ENCODE results near the gene SGCA.

SGCA gene

DNA sequence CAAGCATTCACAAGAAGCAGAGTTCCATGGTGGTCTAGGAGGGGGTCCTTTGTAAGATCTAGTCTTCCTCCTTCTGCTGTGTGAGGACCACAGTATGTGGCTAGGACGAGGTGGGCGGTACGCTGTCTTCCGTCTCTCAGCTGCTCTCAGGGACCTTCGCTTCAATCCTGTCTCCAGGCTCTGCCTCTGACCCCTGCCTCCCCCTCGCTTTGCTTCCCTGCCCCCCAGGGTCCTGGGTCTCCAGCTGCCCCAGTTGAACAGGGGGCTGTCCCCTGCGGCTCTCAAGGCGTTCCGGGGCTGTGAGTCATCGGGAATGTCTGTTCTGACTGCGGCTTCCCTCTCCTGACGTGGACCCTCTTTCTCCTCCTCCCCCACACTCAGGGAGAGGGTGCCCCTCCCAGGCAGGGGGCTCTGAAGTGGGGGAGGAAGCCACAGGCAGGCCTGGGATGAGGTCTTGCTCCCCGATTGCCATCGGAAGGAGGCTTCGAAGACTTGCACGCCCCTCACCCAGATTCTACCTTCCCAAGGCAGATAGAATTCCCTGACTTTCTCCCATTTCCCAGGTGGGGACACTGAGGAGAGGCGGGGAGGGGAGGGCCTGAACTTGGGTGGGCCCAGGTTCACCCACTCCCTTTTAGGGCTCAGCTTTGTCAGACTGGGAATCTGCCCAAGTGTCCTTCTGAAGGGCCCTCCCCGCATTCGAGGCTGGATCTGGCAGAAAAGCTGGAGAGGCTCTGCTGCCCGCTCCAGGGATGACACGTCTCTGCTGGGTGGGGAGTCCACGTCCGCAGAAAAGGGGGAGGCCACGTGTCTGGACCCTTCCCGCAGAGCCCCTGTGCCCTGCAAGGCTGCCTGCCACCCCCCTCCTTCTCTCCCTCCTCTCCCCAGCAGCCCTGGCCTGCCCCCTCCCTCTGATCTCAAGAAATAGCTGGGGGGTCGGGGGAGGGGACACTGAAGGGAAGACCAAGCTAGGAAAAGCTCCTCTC lies 44.7 kb downstream of the SGCA start:
- TF ChIP-seq CTCF (IDR thresholded peaks at IDR 0.05; ENCODE audit: extremely low read depth, missing control alignments) = no peak
- no peak for DNase-seq (ENCODE audit: low spot score)

GRCh38 chr17:50211249-50212120 lies 45.7 kb downstream of the SGCA start:
- no peak for TF ChIP-seq CTCF (IDR thresholded peaks at IDR 0.05; ENCODE audit: extremely low read depth, missing control alignments)
- no peak for DNase-seq (ENCODE audit: low spot score)

DNA sequence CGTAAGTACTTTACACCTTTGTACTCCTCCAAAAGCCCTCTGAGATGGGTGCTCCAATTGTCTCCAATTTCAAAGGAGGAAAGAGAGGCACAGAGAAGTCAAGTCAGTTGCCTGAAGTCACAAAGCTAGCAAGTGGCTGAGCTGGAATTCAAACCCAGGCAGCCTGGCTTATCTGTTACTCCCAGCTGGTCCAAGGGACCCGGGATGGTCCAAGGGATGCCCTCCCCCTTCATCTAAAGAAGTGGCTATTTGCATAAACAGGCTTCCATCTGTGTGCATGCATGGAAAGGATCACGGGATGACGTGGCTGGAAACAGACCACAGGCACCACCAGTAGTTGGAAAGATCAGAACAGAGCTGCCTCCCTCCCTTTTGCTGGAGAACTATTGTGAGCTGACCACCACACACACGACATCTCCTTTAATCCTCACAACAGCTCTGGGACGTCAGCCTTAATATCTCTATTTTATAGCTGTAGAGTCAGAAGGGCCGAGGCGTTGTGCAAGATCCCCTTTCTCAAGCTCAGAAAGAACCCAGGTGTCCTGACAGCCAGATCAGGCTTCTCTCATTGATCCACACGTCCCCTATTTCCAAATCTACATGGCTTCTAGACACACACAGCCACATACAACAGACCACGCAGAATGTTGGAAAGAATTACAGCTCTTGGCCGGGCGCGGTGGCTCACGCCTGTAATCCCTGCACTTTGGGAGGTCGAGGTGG lies 46.5 kb downstream of the SGCA start:
- DNase-seq (ENCODE audit: low spot score) = no peak
- no peak for TF ChIP-seq CTCF (IDR thresholded peaks at IDR 0.05; ENCODE audit: extremely low read depth, missing control alignments)

GRCh38 chr17:50213026-50214022 lies 47.5 kb downstream of the SGCA start:
- no peak for TF ChIP-seq CTCF (IDR thresholded peaks at IDR 0.05; ENCODE audit: extremely low read depth, missing control alignments)
- DNase-seq (ENCODE audit: low spot score) = peak; percentile 79

DNA sequence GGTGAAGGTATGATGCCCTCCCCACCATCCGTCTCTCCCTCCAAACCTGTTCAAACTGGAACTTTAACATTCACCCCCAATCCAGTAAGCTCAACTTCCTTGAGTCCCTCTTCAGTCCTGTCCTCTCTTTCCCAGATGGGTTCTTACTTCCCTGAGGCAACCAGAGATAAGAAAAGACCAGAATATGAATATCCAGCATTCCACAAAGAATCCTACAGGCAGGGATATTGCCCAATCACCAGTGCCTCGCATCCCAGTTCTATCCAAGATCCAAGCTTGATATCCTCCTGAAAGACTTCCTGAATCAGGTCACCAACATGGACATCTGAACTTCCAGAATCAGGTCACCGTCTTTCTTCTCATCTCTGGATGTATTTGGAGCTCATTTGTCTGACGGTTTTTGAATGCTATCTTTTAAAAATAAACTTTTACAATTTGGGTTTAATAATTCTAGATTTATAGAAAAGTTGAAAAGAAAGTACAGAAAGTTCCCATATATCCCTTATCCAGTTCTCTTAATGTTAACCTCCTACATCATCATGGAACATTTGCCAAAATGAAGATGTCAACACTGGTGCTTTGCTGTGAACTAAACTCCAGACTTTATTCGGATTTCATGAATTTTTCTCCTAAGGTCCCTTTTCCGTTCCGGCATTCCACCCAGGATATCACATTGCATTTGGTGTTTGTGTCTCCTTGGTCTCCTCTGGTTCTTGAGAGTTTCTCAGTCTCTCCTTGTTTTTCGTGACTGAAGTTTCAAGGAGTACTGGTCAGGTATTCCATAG lies 49.4 kb downstream of the SGCA start:
- no peak for DNase-seq (ENCODE audit: low spot score)
- TF ChIP-seq CTCF (IDR thresholded peaks at IDR 0.05; ENCODE audit: extremely low read depth, missing control alignments) = no peak

DNA sequence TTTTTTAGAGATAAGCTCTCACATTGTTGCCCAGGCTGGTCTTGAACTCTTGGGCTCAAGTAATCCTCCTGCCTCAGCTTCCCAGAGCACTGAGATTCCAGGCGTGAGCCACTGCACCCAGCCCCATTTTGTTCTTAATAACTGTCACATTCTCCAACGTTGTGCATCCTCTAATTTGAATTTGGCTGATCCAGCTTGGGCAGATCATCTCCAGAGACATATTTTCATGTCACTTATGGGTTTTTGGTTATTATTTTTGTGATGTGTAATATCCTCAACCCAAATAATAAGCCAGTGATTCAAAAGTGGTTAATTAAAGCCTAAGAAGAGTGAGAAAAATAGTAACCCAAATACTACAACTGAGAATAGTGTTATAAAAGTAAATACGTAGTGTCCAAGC lies 51.8 kb downstream of the SGCA start:
- TF ChIP-seq CTCF (IDR thresholded peaks at IDR 0.05; ENCODE audit: extremely low read depth, missing control alignments) = no peak
- no peak for DNase-seq (ENCODE audit: low spot score)

Data from GM20000 (cell line).